Osteocyte (in vitro differentiated cells): ENCODE data around the gene HK3. TPM values are rescaled to one million over a fixed set of nuclear protein-coding genes. Genes with fewer than 3 reads are reported as not detected.

Experiments
- DNase-seq: peaks from one replicate; pipeline ENCODE4 v3.0.0; 2021; ENCODE audit warnings: mixed read lengths; ENCODE audit not compliant: unreplicated experiment; ENCODE audit errors: extremely low spot score
- H3K27ac Mint-ChIP-seq: one replicate; pipeline ENCODE4 v1.8.0; 2021; ENCODE audit warnings: mild to moderate bottlenecking, mixed read lengths; ENCODE audit not compliant: unreplicated experiment
- H3K27me3 Mint-ChIP-seq: one replicate; pipeline ENCODE4 v1.8.0; 2021; ENCODE audit warnings: mixed read lengths; ENCODE audit not compliant: unreplicated experiment
- H3K36me3 Mint-ChIP-seq: one replicate; pipeline ENCODE4 v1.8.0; 2021; ENCODE audit warnings: mixed read lengths; ENCODE audit not compliant: unreplicated experiment
- H3K4me1 Mint-ChIP-seq: one replicate; pipeline ENCODE4 v1.8.0; 2021; ENCODE audit warnings: mixed read lengths; ENCODE audit not compliant: unreplicated experiment
- H3K4me3 Mint-ChIP-seq: one replicate; pipeline ENCODE4 v1.8.0; 2021; ENCODE audit warnings: mild to moderate bottlenecking, moderate library complexity, mixed read lengths; ENCODE audit not compliant: unreplicated experiment
- H3K9me3 Mint-ChIP-seq: one replicate; pipeline ENCODE4 v1.8.0; 2021; ENCODE audit warnings: mixed read lengths; ENCODE audit not compliant: unreplicated experiment
- CTCF ChIP-seq: fragments of 200-600 bp; sonication (generic); IDR thresholded peaks from 2 replicates; pipeline ENCODE4 v1.5.0; 2021; ENCODE audit warnings: antibody characterized with exemption, mild to moderate bottlenecking, moderate library complexity
- total RNA-seq: library from RNA; stranded (reverse); gene quantifications from 2 replicates; pipeline ENCODE4 v1.2.1, GENCODE V29; 2021

HK3 gene
- total RNA-seq, 1 donor from 2014 or later = not detected

GRCh38 chr5:176904276-176904675, 5.1 kb upstream of the HK3 start:
- Mint-ChIP-seq H3K9me3 (no peaks in the 10 kb centered on the region), H3K4me3 (no peak overlapping the region), H3K36me3 (peaks cover 60% of the 10 kb centered on the region), H3K27me3 (no peaks in the 10 kb centered on the region), H3K27ac (no peak overlapping the region), H3K4me1 (no peaks in the 10 kb centered on the region)
- no peak for DNase-seq
- no peak for TF ChIP-seq CTCF

- no peaks in the 10 kb centered on the region for H3K4me1 Mint-ChIP-seq
- no peak for DNase-seq
- H3K4me3 Mint-ChIP-seq = no peak overlapping the region
- TF ChIP-seq CTCF = no peak
- peaks cover 54% of the 10 kb centered on the region for H3K36me3 Mint-ChIP-seq
- no peaks in the 10 kb centered on the region for H3K27me3 Mint-ChIP-seq
- H3K9me3 Mint-ChIP-seq = no peaks in the 10 kb centered on the region
- no peak overlapping the region for H3K27ac Mint-ChIP-seq
These were observed 3.9 kb upstream of the HK3 start for GRCh38 chr5:176902911-176903664.

GRCh38 chr5:176902102-176902814, 3.1 kb upstream of the HK3 start:
- no peak overlapping the region for H3K27ac Mint-ChIP-seq
- no peak for TF ChIP-seq CTCF
- H3K27me3 Mint-ChIP-seq = no peaks in the 10 kb centered on the region

GRCh38 chr5:176901260-176902101, 2.3 kb upstream of the HK3 start:
- Mint-ChIP-seq H3K36me3 (peaks cover 39% of the 10 kb centered on the region), H3K9me3 (no peaks in the 10 kb centered on the region), H3K4me1 (no peaks in the 10 kb centered on the region), H3K27ac (no peak overlapping the region), H3K27me3 (no peaks in the 10 kb centered on the region), H3K4me3 (no peak overlapping the region)
- no peak for DNase-seq
- TF ChIP-seq CTCF = no peak

More at GRCh38 chr5:176902102-176902814, 3.1 kb upstream of the HK3 start:
- Mint-ChIP-seq H3K4me3 (no peak overlapping the region), H3K9me3 (no peaks in the 10 kb centered on the region), H3K36me3 (peaks cover 47% of the 10 kb centered on the region), H3K4me1 (no peaks in the 10 kb centered on the region)
- no peak for DNase-seq
